Measurements from ENCODE around the gene BRSK1. TPM values are rescaled to one million over a fixed set of nuclear protein-coding genes. Genes with fewer than 3 reads are reported as not detected.

The BRSK1 gene
- total and polyA plus RNA-seq, 8 donors, result 1.5 to 67.7 (median 5.4) TPM; not detected in 2

DNA sequence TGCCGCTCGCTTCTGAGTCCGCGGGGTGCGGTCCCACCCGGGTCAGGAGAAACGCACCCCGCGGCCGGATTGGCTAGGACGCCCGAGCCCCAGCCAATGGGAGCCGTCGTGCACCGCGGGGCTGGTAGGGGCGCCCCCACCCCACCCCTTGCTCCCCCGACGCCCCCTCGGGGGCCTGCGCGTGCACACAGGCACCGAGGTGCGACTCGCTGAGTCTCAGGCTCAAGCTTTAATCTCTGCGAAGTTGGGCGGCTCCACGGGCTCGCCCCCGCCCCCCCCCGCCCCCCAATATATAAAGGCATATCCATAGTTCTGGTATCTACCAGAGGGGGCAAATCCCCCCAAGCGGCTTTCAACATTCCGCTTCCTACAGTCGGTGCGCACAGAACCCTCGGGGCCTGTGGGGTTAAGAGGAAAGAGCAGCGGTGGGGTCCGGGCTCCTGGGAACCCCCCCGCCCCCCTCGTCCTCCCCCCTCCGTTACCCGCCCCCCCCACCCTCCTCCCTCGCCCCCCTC, 71.0 kb downstream of the BRSK1 start, which contains the start of gene COX6B2:
COX6B2 (minus strand) TSS at position 22 of the 515 bp plus-strand sequence. CDS start 198 bp downstream, outside the sequence.
- intact Hi-C loops (cut with DNase I; ENCODE audit: low total_unique reads), result no loop called here
- H3K36me3 ChIP-seq, result no peaks in the 10 kb centered on the region
- H3K27ac ChIP-seq, result no peak within 1 kb of the TSS
- 2 to 3% (median 3%) methylated on average over 11 to 43 of the region's 43 CpGs for WGBS, 5 donors
- H3K27me3 ChIP-seq, result peaks cover 27 to 77% (median 42%) of the 10 kb centered on the region in 3 donors
- peaks cover 18 to 24% (median 22%) of the 10 kb centered on the region in 4 donors for H3K4me1 ChIP-seq
- DNase-seq, result no peak
- no peaks in the 10 kb centered on the region for H3K9me3 ChIP-seq
- TF ChIP-seq, protein P1, sequence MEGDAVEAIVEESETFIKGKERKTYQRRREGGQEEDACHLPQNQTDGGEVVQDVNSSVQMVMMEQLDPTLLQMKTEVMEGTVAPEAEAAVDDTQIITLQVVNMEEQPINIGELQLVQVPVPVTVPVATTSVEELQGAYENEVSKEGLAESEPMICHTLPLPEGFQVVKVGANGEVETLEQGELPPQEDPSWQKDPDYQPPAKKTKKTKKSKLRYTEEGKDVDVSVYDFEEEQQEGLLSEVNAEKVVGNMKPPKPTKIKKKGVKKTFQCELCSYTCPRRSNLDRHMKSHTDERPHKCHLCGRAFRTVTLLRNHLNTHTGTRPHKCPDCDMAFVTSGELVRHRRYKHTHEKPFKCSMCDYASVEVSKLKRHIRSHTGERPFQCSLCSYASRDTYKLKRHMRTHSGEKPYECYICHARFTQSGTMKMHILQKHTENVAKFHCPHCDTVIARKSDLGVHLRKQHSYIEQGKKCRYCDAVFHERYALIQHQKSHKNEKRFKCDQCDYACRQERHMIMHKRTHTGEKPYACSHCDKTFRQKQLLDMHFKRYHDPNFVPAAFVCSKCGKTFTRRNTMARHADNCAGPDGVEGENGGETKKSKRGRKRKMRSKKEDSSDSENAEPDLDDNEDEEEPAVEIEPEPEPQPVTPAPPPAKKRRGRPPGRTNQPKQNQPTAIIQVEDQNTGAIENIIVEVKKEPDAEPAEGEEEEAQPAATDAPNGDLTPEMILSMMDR (IDR thresholded peaks at IDR 0.05), result no peak
- TF ChIP-seq POLR2A (IDR thresholded peaks at IDR 0.05) (no peak), EP300 (IDR thresholded peaks at IDR 0.05) (no peak), POLR2AphosphoS5 (IDR thresholded peaks at IDR 0.05) (no peak)
- peak within 1 kb of the TSS; percentile 34 to 59 (median 41) for H3K4me3 ChIP-seq

DNA sequence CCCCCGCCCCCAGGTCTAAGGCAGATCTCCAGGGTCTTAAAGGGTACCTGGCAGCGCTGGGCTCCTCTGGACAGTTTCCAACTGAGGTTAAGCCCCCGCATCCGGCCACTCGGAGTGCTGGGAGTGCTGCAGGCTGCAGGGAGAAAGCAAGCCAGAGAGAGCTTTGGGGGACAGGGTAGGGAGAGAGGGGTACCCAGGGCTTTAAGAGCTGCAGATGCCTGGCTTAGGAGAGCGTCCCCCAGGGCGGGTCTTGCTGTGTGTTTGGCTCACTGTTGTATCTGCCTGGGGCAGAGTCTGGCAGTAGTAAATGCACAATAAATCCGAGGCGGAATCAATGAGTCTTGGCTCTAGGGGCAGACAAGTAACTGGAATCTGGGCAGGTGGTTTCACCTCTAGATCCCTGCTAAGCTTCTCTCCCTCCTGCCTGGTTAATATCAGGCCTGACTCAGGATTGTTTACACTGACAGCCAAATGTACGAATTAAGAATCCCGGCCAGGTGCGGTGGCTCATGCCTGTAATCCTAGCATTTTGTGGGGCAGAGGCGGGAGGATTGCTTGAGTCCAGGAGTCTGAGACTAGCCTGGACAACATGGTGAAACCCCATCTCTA, 71.5 kb downstream of the BRSK1 start:
- intact Hi-C loops (cut with DNase I; ENCODE audit: low total_unique reads), result no loop called here
- no peaks in the 10 kb centered on the region for H3K9me3 ChIP-seq
- peaks cover 18 to 24% (median 22%) of the 10 kb centered on the region in 4 donors for H3K4me1 ChIP-seq
- 23 to 31% (median 27%) methylated on average over 12 to 13 of the region's 13 CpGs for WGBS, 5 donors
- DNase-seq, result peak in 1 of 2 donors; percentile 60
- no peak overlapping the region for H3K4me3 ChIP-seq
- no peak for TF ChIP-seq POLR2AphosphoS5 (IDR thresholded peaks at IDR 0.05)
- no peak for TF ChIP-seq POLR2A (IDR thresholded peaks at IDR 0.05)
- TF ChIP-seq EP300 (IDR thresholded peaks at IDR 0.05), result no peak
- TF ChIP-seq, protein P1 (IDR thresholded peaks at IDR 0.05), result no peak
- H3K27ac ChIP-seq, result no peak overlapping the region
- H3K27me3 ChIP-seq, result peaks cover 27 to 73% (median 42%) of the 10 kb centered on the region in 3 donors
- H3K36me3 ChIP-seq, result no peaks in the 10 kb centered on the region

DNA sequence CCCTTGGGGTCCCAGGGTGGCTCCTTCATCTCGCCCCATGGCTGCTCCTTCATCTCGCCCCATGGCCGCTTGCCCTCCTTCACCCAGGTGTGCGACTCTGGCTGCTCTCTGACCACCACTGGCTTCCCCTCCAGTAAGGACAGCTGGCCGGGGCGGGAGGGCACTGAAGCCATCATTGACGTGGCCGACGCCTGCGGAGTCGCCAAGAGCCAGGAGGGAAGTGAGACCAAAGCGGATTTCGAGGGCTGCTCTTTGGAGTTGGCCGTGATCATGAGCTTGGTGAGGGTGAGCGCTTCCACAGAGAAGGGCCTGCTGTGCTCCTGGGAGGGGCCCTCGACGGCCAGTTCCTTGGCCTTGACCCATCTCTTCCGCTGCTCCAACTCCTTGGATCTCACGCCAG, 74.7 kb downstream of the BRSK1 start:
- TF ChIP-seq POLR2AphosphoS5 (IDR thresholded peaks at IDR 0.05) (no peak), EP300 (IDR thresholded peaks at IDR 0.05) (no peak)
- TF ChIP-seq, protein P1 (IDR thresholded peaks at IDR 0.05), result no peak
- Histone ChIP-seq H3K4me3 (no peak overlapping the region), H3K36me3 (no peaks in the 10 kb centered on the region), H3K9me3 (no peaks in the 10 kb centered on the region), H3K27ac (no peak overlapping the region), H3K4me1 (peaks cover 14 to 16% (median 15%) of the 10 kb centered on the region in 4 donors), H3K27me3 (peaks cover 12 to 63% (median 22%) of the 10 kb centered on the region in 3 donors)
- WGBS, 5 donors, result 87 to 91% (median 90%) methylated on average over 13 to 19 of the region's 19 CpGs
- no peak for DNase-seq
- intact Hi-C loops (cut with DNase I; ENCODE audit: low total_unique reads), result no loop called here

DNA sequence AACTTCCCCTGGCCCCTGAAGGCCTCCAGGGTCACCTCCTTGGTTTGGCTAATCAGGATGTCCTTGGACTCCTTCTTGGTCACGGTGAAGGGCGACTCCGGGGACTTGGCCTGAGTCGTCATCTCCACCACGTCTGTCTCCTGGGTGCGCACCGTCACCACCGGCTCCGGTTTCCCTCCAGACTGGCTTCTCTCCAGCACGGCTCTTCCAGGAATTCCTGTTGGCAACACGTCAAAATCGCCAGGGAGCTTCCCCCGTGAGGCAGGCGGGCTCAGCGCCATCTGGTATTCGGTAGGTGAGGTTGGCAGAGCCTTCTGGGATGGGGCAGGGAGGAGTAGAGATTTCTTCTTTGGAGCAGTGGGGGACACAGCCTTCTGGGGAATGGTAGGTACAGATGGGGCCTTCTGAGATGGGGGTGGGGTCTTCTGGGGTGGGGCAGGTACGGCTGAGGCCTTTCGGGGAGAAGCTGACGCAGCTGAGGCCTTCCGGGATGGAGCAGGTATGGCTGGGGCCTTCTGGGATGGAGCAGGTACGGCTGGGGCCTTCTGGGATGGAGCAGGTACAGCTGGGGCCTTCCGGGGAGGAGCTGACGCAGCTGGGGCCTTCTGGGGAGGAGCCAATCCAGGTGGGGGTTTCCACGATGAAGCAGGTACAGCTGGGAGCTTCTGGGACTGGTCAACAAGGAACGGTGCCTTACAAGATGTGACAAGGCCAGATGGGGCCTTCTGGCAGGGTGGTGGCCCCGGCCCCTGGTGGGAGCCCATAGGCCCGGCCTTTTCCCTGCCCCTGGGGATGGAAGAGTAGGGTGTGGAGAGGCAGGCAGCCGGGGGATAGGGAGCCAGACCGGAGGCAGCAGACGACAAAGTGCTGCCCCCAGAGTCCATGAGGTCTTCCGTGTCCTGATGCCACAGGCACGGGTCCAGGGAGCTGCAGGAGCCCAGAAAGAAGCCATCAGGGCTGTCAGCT, 75.4 kb downstream of the BRSK1 start:
- 70 to 77% (median 72%) methylated on average over 29 to 32 of the region's 32 CpGs for WGBS, 5 donors
- TF ChIP-seq POLR2AphosphoS5 (IDR thresholded peaks at IDR 0.05) (no peak), POLR2A (IDR thresholded peaks at IDR 0.05) (no peak), EP300 (IDR thresholded peaks at IDR 0.05) (no peak)
- TF ChIP-seq, protein P1 (IDR thresholded peaks at IDR 0.05), result no peak
- Histone ChIP-seq H3K27me3 (peaks cover 5 to 56% (median 14%) of the 10 kb centered on the region in 3 donors), H3K36me3 (no peaks in the 10 kb centered on the region), H3K4me3 (no peak overlapping the region), H3K9me3 (no peaks in the 10 kb centered on the region), H3K4me1 (peaks cover 7 to 9% (median 8%) of the 10 kb centered on the region in 4 donors), H3K27ac (no peak overlapping the region)
- DNase-seq, result no peak
- intact Hi-C loops (cut with DNase I; ENCODE audit: low total_unique reads), result no loop called here

All from stomach (tissue), 9 donors.